Muscle of arm (tissue), 12 donors: ENCODE results near the gene PFKFB4. TPM values are rescaled to one million over a fixed set of nuclear protein-coding genes. Genes with fewer than 3 reads are reported as not detected.

ENCODE experiments used
- DNase-seq: peaks from one replicate; pipeline ENCODE4 v3.0.0-alpha.2; 2013
- polyA plus RNA-seq, 12 donors: library from polyadenylated mRNA; unstranded; fragments of 120-200 nt; gene quantifications; one replicate each; pipeline ENCODE4 v1.2.1, GENCODE V29; 2013; ENCODE audit not compliant: insufficient read length in 12 of 12

Gene PFKFB4
- polyA plus RNA-seq, 12 donors: 3.1 to 7.4 (median 5.6) TPM; not detected in 2

- no peak for DNase-seq
Observed at GRCh38 chr3:48587686-48588085, 31.1 kb upstream of the PFKFB4 start.

DNA sequence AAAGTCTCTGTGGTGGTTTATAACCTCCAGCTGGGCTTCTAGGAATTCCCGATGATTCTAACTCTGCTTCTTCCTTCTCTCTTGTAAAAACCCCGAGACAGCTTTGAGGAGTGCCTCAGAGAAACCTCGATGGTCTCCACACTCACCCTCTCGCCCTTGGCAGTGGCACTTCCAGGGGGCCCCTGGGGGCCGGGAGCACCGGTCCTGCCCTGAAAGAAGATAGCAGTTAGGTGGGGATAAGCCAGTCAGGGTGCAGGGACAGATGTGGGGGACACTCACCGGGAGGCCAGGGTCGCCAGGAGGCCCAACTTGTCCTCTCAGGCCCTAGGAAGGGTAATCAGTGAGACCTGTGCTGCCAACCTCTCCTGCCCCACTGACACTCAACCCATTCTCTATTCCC, 28.8 kb upstream of the PFKFB4 start:
- DNase-seq: no peak

- DNase-seq: no peak
Observed at GRCh38 chr3:48584836-48585235, 28.2 kb upstream of the PFKFB4 start.

- DNase-seq: no peak
Observed at GRCh38 chr3:48581621-48582481, 25.2 kb upstream of the PFKFB4 start.

- no peak for DNase-seq
Observed at GRCh38 chr3:48576647-48577046, 20.0 kb upstream of the PFKFB4 start.

GRCh38 chr3:48575366-48575765, 18.8 kb upstream of the PFKFB4 start:
- no peak for DNase-seq

GRCh38 chr3:48573973-48574585, 17.5 kb upstream of the PFKFB4 start:
- no peak for DNase-seq

DNA sequence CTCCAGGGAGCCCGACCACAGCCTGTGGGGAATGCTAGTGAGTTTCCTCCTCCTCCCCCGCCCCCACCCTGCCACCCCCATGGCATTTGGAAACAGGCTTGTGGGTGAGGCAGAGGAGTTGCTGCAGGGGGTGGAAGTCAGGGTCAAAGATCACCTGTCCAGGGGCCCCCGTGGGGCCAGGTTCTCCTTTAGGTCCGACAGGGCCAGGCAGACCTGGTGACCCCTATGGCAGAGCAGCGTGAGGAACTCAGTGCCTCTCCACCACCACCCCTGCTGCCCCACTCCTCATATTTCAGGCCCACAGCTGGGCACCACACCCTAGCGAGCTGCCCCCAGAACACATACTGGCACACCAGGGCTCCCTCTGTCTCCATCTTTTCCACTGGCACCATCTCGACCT, 15.9 kb upstream of the PFKFB4 start:
- no peak for DNase-seq

DNA sequence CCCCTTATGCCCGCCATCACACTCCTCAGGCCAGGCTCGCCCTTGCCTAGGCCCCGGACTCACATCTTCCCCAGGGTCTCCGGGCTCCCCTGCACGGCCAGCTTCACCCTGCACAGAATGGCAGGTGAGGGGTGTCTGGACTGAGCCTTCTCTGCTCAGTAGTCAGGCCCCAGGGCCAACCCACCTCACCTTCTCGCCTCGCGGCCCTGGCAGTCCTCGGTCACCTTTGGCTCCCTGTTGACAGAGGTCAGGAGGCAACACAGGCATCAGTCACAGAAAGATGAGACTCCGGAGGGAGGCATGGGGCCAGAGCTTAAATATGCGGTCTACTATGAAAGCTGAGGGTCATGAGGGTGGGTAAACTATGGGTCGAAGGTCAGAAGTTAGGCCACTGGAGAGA, 15.3 kb upstream of the PFKFB4 start:
- no peak for DNase-seq

- DNase-seq: no peak
Observed at GRCh38 chr3:48569808-48570450, 13.3 kb upstream of the PFKFB4 start.

GRCh38 chr3:48569400-48569799, 12.8 kb upstream of the PFKFB4 start:
- DNase-seq: no peak

DNA sequence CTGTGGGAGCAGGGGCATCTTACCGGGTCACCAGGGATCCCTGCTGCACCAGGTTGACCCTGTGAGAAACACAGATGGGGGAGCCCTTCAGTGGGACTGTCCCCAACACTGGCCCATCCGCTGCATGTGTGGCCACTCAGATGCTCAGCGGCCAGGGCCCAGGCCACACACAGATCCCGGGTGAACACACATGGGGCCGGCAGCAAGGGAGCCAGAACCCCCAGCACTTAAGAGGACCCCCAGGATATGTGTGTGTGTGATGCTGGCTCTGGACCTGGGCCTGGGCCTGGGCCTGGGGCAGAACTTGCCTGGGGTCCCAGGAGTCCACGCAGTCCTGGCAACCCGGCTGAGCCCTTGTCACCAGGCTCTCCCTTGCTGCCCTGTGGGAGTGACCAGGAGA, 11.9 kb upstream of the PFKFB4 start:
- DNase-seq: no peak

DNA sequence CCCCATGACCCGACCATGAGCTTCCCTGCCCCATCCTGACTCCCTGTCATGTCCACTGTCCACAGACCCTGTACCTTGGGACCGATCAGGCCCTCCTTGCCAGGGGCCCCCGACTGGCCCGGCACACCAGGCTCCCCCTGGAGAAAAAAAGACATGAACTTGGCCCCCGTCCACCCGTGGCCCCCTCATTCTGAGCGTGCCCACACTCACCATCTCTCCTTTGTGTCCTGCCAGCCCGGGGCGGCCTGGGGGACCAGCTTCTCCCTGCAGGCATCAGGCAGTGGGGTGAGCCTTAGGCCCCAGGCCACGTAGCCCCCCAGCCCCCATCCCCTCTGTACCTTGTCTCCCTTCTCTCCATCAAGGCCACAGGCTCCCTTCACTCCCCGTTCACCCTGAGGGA, 10.9 kb upstream of the PFKFB4 start:
- DNase-seq: no peak

DNA sequence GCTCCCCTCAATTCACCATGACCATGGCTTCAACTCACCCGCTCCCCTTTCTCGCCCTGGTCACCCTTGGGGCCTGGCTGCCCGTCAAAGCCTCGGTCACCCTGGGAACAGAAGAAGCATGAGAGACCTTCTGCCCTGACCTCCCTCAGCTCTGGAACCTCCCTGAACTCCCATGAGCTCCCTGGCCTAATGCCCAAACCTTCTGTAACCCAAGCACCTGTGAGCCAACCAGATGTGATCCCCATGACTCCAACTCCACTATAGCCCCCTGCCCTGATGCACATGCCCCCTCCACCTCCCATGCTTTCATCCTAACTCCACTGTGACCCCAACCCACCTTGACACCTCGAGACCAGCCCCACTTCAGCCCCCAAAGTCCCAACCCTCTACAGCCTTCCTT, 10.5 kb upstream of the PFKFB4 start:
- DNase-seq: no peak

GRCh38 chr3:48566401-48566760, 9.8 kb upstream of the PFKFB4 start:
- no peak for DNase-seq

GRCh38 chr3:48565591-48566400, 9.2 kb upstream of the PFKFB4 start:
- DNase-seq: no peak

- DNase-seq: no peak
Observed at GRCh38 chr3:48565186-48565585, 8.6 kb upstream of the PFKFB4 start.

DNA sequence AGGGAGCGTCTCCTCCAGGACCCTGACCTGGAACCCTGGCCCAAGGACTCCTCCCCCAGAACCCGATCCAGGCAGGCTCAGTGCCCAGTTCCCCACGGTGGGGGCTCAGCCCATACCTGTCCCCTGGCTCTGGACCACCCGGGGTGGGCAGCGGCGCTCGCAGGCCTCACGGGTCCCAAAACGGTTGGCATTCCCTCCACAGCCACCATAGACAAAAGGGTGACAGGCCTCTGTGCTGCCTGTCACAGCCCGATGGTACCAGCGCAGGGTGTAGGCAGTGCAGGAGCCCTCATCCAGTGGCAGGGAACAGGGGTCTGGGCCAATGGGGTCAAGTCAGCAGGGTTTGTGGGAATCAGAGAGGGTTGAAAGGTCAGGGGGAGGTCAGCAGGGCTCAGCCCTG, 8.1 kb upstream of the PFKFB4 start:
- DNase-seq: no peak

- DNase-seq: no peak
Observed at GRCh38 chr3:48564022-48564421, 7.4 kb upstream of the PFKFB4 start.

- DNase-seq: no peak
Observed at GRCh38 chr3:48563382-48563918, 6.8 kb upstream of the PFKFB4 start, which contains the start of gene UCN2. TSS of gene UCN2 (minus strand) at chr3:48563781. CDS start at chr3:48563124, 657 bp downstream.

DNA sequence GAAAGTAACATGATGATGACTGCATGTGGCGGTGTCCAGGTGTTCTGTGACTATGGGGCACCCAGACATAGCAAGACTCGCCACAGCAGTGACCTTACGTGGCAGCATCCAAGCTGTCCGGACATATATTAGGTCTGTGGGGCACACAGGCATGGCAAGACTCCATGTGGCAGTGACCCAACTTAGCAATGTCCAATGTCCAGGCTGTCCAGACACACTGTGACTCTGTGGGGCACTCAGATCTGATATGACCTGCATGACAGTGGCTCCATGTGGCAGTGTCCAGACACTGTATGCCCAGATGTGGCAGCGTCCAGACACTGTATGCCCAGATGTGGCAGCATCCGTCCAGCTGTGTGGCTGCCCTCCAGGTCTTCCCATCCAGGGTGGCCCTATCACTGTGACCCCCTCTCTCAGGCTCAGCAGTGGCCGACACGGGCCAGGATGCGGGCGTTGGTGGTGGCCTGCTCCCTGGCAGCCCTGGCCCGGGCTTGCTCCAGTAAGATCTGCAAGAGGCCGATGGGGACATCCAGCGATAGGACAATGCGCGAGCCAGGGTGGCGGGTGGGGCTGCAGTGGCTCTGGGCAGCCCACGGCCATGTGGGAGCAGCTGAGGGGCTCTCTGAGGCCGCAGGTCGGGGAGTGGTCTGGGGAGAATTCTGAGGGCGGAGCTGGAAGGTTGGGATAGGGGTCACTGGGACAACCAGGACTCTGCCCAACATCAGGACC, 5.9 kb upstream of the PFKFB4 start:
- no peak for DNase-seq
